Activated CD4-positive, alpha-beta T cell treated with anti-CD3 and anti-CD28 coated beads, Interleukin-2, amount 50 U/mL, for 1 hour (primary cell): ENCODE results near the gene PRDM2.

Experiments used
- DNase-seq: peaks from one replicate; pipeline ENCODE4 v3.0.0-alpha.2; 2020

Gene PRDM2

DNA sequence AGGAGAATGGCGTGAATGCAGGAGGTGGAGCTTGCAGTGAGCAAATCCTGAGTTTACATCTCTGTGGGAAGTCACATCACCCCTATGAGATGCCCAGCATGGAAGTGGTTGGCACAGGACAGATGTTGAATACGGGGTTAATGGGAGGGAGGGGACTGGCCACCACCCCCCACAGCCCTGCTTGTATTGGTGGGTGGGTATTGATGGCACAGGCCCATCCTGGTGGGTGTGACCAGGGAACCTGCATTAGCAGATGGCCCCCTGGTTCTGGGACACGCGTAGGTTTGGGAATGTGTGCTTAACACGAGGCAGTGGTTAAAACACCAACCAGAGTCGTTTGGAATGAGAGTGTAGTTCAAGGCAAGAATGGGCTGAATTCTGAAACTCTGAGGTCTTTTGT lies 117.9 kb downstream of the PRDM2 start:
- no peak for DNase-seq

DNA sequence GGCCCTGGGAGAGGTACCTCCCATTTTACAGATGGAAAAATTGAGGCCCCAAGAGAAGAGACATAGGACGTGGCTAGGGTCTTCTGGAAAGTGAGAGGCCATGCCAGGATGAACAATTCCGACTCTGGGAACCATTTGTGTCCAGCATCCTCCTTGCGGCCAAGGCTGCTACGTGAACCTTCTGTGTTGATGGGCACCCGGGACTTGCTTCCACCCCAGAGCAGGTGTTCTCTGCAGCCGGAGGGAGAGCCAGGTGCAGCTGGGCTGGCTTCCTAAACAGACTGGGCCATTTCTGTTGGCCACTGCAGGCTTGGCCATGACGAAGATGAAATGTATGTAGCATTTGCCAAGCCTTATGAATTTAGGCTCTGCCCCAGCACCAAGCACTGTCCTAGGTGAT lies 118.9 kb downstream of the PRDM2 start:
- no peak for DNase-seq

DNA sequence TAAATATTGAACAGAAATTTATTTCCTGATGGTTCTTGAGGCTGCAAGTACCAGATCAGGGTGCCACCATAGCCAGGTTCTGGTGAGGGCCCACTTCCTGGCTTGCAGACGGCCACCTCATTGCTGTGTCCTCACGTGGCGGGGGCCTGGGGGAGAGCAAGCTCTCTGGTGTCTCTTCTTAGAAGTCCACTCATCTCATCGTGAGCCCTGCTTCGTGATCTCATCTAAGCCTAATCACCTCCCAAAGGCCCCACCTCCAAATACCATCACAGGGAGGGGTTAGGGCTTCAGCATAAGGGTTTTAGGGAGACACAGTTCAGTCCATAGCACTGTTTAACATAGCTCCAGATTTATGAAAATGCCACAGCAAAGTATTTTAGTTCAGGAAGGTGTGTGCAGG lies 119.7 kb downstream of the PRDM2 start:
- no peak for DNase-seq

DNA sequence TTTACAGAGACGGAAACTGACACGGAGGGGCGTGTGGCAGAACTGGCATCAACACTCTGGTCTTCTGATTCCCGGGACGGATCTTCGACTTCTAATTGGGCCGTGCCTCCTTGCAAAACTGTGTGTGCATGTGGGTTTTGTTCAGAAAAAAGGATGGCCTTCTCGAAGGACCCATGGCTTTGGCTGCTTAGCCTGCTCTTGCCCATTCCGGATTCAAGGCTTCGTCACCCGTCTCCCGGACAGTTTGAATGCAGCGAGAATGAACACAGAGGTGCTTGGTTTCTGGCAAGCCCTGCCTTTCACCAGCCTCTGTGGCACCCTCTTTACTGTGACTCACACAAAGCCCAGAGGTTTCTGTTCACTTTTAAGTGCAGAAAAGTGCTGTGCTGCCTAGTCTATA lies 120.1 kb downstream of the PRDM2 start:
- DNase-seq: no peak

DNA sequence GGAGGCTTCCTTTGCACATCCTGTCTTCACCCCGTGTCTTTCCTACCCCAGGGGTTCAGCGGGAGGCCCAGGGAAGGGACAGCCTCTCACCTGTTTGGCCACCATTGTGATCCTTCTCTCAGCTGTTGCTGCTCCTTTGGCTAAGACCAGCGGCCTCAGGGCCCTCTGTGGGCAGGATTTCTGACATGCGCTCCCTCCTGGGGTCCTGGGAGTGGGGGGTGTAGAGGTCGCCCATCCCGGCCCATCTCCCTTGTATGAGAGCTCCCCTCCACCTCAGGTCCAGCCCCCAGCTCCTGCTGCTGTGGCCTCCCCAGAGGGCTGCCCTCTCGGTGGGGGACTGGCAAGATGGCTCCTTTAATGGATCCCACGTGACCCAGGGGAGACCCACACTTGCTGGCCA lies 120.5 kb downstream of the PRDM2 start:
- no peak for DNase-seq

DNA sequence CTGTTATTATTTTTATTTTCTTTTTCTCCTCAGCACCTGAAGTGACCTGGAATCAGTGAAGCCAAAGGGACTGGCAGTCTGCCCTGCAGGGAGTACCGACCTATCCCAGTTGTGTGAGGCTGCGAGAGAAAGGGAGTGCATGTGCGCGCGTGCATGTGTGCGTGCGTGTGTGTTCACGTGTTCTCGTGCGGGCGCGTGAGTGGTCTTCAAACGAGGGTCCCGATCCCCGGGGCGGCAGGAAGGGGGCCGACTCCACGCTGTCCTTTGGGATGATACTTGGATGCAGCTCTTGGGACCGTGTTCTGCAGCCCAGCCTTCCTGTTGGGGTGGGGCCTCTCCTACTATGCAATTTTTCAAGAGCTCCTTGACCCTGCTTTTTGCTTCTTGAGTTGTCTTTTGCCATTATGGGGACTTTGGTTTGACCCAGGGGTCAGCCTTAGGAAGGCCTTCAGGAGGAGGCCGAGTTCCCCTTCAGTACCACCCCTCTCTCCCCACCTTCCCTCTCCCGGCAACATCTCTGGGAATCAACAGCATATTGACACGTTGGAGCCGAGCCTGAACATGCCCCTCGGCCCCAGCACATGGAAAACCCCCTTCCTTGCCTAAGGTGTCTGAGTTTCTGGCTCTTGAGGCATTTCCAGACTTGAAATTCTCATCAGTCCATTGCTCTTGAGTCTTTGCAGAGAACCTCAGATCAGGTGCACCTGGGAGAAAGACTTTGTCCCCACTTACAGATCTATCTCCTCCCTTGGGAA lies 123.3 kb downstream of the PRDM2 start:
- DNase-seq: no peak

DNA sequence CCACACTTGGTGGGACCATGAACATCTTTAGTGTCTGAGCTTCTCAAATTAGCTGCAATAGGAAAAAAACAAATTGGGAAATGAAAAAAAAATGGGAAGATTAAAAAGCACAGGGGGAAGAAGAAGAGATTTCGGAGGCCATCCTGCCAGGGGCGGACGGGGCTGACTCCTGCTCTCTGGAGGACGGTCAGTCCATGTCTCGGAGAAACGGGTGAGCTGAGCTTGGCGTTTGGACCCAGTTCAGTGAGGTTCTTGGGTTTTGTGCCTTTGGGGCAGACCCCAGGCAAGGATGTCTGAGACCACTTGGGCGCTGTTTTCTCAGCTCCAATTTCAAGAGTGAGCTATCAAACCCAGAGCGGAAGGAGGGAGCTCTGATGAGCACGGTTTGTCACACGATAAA lies 123.9 kb downstream of the PRDM2 start:
- DNase-seq: no peak

DNA sequence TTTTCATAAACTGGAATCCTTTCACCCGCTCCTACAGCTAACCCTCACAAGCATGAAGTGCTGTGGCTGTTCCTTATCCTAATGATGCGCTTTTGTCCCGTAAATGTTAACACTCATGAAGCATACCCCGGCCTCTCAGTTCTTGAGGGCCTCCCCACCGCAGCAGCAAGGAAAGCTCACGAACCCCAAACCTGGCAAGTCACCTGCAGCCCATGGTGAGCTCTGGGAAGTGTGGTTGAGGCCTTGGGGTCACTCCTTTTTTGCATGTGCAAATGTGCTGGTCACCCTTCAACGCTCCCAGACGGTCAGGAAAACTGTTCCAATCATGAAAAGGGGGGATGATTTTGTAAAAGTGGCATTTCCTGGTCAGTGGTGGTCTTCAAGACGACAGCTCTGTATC lies 124.6 kb downstream of the PRDM2 start:
- no peak for DNase-seq

DNA sequence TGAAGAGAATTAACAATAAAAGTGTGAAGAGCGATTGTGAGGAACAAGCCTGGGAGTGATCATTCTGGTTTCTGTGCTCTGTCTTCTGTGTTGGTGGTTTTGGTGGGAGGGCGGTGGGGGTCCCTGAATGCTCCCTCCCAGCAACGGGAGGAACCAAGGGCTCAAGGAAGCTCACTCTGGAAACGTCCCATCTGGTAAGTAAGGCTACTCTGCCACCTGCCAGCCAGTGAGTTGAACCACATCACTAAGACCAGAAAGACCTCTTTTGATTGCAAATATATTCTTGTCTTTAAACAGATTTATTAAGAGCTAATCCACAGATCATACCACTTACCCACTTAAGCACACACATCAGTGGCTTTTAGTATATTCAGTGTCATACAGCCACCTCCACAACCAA lies 125.0 kb downstream of the PRDM2 start:
- DNase-seq: no peak

DNA sequence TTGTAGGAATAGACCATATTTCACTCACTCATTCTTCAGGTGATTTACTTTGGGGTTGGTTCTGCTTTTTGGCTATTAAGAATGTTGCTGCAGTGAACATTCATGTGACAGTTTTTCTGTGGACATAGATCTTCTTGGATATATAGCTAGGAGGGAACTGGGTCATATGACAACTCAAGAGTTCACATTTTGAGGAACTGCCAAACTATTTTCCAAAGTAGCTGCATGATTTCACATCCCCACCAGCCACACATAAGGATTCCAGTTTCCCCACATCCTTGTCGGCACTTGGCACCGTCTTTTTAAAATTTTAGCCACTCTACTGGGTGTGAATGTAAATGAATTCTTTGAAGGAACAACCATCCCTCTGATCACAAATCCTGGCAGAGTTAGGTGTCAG lies 126.0 kb downstream of the PRDM2 start:
- DNase-seq: no peak

DNA sequence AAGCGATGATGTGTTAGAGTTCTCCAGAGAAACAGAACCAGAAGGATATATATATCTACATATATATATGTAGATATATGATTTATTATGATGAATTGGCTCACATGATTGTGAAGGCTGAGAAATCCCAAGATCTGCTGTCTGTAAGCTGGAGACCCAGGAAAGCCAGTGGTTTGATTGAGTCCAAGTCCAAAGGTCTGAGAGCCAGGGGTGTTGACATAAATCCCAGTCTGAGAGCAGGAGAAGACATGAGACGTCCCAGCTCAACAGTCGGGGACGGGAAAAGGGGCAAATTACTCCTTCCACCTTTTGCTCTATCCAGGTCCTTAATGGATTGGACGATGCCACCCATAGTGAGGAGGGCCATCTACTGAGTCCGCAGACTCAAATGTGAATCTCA lies 126.6 kb downstream of the PRDM2 start:
- no peak for DNase-seq

DNA sequence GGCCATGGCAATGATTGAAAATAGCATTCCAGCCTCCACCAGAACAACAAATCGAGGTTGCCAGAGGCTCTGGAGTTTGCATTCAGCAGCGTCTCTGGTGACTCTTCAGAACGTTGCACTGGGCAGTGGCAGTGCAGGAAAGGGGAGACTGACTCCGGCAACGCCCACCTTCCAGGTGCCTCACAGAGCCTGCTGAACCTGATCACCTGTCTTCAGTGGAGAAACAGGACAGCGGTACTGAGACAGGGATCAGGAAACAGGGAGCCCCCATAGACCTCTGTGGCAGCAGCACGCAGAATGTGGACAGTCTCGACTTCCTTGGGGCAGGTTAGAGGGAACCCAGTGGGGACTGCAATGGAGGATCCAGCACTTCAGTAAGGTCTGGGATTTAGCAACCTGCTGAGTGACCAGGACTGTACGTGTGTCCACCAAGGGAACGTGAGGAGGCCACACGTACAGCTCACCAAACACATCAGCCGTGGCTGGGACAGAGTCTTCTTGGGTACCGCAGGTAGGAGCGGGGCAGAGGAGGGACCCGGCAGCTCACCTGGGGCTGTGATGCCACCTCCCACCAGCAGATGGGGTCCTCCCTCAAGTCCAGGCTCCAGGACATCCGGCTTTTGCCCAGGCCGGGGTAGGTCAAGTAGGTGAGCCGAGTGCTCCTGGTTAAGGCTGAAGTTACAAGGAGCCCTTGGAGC lies 128.6 kb downstream of the PRDM2 start:
- peak; percentile 20 for DNase-seq

DNA sequence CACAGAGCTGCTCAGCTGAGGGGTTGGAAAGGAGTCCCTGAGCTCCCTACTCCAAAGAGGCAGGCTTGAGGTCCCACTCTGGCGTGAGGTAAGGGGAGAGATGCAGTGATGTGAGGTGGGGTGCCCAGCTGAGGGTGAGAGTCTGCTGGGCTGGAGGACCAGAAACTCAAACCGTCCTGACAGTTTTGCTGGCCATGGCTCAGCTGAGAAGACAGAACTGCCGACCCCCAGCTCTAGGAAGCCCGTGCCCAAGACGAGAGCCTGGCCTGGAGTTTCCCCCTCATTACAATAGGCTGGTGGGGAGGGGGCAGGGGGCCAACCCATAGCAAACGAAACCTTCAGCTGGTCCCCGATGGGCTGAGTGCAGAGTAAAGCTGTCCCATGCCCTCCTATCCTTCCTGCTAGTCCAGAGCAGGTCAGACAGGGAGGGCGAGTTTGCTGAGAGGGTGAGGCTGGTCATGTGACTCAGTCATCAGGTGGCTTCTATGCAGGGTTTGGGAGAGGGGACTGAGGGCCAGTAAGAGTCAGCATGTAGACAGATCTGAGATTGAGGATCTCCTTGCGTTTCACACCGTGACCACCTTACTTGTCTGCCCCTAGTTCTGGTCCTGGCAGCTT lies 129.3 kb downstream of the PRDM2 start:
- no peak for DNase-seq

DNA sequence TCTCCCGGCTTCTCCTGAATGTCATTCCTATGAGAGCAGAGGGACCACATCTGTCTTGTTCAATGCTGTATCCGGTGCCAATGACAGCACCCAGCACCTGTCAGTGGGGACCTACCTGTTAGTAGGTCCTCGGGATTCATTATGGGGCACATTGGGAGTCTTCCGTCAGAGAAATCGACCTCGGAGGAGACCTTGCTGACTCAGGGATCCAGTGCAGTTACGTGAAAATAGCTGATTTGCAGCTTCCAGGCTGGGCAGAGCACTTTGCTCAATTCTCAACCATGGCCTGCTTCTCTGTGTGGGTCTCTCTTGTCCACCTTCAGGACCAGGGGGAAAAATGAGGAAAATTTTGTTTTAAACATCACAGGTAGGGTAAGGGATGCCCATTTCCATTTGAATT lies 130.2 kb downstream of the PRDM2 start:
- DNase-seq: no peak

DNA sequence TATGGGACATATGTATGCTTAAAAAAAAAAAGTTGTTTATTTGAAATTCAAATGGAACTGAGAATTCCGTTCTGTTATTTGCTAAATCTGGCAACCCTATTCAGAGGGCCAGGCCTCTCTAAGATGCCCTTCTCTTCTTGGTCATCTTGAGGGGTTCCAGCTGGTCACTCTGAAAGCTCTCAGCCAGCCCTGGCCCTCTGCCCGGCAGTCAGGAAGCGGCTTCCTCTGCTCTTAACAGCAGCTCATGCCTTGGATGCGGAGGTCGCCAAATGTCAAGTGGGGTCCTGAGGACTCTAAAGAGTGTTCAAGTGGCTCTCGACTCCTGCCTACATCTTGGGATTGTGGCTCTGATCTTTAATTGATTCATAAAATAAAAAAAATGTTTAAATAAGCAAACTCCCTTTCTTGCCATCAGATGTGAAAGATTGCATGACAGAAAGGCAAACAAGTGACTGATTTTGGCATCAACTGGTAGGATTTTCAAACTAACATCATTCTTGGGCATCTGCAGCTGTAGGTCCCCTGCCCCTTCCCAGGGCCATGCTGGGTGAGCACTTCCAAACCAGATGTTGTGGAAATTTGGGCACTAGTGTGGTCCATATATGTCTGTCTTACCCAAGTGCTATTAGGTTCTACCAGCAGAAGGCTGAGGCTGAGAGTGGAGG lies 130.8 kb downstream of the PRDM2 start:
- DNase-seq: no peak

DNA sequence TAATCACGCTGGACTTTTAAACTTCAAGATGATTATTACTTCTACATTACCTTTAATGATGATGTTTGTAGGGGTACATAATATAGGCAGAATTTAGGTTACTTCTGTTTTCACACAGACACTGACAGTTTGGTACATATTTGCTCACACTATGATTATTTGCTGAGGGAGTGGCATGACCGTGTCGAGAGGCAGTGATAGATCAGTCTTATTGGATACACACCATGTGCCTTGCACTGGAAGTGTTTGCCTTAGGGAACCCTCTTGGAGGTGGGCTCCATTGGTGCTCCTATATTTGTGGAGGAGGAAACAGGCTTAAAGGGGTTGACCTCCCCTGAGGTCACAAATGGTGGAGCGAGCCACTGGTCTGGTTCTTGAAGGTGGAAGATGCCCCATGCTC lies 132.1 kb downstream of the PRDM2 start:
- no peak for DNase-seq

DNA sequence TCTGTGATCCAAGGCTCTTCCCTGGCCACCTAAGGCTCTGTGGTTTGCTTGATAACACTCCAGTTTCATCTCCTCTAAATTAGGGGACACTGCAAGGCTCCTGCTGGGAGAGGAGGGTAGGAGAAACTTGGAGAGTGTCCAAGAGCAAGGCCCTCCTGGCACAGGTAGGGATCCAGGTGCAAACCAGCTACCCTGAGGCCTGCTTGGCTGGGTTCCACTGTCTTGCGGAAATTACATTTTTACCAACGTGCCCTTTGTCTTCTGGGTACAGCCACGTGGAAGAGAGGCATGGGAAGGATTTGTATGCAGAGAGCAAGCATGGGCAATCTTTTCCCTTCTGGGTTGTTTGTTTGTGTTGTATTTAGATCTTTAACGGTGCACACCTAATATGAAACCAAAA lies 132.5 kb downstream of the PRDM2 start:
- no peak for DNase-seq

DNA sequence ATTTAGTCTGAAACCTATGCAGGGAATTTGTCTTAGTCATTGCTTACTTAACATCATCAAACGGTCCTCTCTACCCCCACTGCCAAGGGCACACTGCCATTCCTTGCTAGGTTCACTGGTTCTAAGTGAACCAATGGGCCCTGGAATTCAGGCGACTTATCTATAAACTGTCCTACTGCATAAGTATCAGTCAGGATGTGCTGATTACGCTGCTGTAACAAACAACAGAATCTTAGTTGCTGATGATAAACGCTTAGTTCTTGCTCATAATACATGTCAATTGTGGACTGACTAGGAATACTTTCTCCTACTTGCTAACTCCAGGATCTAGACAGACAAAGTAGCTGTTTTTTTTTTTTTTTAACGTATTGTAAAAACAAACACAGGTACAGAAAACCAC lies 136.1 kb downstream of the PRDM2 start:
- no peak for DNase-seq

DNA sequence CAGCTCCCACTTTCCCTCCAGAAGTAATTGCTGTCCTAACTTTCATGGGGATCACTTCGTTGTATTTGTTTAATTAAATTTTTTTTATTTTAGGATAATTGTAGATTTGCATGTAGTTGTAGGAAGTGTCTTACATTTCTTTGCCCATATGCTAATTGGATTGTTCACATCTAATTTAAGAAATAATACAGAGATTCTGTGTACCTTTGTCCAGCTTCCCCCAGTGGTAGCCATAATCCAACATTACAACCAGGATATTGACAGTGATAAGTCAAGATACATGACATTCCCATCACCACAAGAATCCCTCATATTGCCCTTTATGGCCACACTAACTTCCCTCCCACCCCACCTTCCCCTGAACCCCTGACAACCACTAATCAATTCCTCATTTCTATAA lies 136.6 kb downstream of the PRDM2 start:
- DNase-seq: no peak

DNA sequence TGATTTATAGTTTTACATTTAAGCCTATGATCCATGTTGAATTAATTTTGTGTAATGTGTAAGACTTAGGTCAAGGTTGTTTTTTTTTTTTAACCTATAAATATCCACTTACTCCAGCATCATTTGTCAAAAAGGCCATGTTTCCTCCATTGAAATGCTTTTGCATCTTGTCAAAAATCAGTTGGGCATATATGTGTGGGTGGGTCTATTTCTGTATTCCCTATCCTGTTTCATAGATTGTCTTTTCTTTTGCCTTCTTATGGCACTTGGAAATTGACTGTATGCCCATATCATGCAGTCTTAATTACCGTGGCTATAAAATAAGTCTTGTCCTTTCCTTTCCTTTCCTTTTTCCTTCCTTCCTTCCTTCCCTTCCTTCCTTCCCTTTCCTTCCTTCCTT lies 138.2 kb downstream of the PRDM2 start:
- DNase-seq: no peak

DNA sequence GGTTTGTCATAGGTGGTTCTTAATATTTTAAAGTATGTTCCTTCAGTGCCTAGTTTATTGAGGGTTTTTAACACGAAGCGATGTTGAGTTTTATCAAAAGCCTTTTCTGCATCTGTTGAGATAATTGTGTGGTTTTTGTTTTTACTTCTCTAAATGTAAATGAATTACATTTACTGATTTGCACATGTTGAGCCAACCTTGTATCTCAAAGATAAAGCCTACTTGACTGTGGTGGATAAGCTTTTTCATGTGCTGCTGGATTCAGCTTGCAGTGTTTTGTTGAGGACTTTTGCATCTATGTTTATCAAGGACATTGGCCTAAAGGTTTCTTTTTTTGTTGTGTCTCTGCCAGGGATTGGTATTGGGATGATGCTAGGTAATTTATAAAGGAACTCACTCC lies 142.5 kb downstream of the PRDM2 start:
- no peak for DNase-seq

DNA sequence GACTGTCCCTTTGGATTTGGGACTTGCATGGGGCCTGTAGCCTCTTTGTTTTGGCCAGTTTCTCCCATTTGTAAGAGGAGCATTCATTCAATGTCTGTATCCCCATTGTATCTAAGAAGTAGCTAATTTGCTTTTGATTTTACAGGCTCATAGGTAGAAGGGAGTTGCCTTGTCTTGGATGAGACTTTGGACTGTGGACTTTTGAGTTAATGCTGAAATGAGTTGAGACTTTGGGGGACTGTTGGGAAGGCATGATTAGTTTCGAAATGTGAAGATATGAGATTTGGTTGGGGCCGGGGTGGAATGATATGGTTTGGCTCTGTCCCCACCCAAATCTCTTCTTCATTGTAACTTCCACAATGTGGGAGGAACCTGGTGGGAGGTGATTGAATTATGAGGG lies 151.7 kb downstream of the PRDM2 start:
- no peak for DNase-seq

DNA sequence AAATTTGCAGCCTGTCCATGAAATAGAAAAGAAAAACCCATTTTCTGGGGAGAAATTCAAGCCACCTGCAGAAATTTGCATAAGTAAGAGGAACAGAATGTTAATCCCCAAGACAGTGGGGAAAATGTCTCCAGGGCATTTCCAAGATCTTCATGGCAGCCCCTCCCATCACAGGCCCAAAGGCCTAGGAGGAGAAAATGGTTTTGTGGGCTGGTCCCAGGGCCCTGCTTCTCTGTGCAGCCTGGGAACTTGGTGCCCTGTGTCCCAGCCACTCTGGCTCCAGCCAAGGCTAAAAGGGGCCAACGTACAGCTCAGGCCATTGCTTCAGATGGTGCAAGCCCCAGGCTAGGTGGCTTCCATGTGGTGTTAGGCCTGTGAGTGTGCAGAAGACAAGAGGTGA lies 155.6 kb downstream of the PRDM2 start:
- no peak for DNase-seq

DNA sequence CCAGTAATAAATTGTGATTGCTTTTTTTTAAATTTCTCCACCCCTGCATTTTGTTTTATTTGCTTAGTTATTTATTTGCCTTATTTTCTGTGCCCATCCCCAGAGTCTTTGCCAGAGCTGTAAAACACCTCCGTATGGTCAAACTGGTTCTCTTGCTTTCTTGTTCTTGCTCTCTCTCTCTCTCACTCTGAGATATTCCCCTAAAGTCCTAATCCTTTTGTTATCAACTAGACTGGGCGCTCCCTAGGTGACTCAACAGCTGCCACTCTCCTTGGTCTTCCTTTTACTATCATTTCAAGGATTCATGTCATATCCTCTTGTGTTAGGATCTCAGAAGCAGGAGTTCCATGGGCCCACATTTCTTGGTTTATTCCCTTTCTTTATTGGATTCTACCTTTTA lies 160.0 kb downstream of the PRDM2 start:
- DNase-seq: no peak
